ENCODE results near the gene GRIN2C.

DNA sequence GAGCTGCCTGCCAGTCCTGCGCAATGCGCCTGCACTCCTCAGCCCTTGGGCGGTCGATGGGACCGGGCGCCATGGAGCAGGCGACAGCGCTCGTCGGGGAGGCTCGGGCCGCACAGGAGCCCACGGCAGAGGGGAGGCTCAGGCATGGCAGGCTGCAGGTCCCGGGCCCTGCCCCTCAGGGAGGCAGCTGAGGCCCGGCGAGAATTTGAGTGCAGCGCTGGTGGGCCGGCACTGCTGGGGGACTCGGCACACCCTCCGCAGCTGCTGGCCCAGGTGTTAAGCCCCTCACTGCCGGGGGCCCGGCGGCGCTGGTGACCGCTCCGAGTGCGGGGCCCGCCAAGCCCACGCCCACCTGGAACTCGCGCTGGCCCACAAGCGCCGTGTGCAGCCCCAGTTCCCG lies 47.3 kb upstream of the GRIN2C start:
- TF ChIP-seq, protein P1, sequence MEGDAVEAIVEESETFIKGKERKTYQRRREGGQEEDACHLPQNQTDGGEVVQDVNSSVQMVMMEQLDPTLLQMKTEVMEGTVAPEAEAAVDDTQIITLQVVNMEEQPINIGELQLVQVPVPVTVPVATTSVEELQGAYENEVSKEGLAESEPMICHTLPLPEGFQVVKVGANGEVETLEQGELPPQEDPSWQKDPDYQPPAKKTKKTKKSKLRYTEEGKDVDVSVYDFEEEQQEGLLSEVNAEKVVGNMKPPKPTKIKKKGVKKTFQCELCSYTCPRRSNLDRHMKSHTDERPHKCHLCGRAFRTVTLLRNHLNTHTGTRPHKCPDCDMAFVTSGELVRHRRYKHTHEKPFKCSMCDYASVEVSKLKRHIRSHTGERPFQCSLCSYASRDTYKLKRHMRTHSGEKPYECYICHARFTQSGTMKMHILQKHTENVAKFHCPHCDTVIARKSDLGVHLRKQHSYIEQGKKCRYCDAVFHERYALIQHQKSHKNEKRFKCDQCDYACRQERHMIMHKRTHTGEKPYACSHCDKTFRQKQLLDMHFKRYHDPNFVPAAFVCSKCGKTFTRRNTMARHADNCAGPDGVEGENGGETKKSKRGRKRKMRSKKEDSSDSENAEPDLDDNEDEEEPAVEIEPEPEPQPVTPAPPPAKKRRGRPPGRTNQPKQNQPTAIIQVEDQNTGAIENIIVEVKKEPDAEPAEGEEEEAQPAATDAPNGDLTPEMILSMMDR (conservative IDR thresholded peaks at IDR 0.05): no peak
- no peak for TF ChIP-seq ZFX (IDR thresholded peaks at IDR 0.05)

Measured in C4-2B (cell line).